Amygdala (tissue), 56 donors: Measurements from ENCODE around the gene SLC15A2.
A peak's percentile ranks its signal among the peaks of the same experiment; 100 is the strongest.
"Not testable (repeated sequence)": the region's sequence is repeated elsewhere in the genome, so short reads cannot be mapped to it uniquely, and the experiment has no call there.

ENCODE experiments used
- DNase-seq, 56 donors: peaks; one replicate each; lab custom pipeline; 2025; lab: John Stamatoyannopoulos, UW

Gene SLC15A2, protein sequence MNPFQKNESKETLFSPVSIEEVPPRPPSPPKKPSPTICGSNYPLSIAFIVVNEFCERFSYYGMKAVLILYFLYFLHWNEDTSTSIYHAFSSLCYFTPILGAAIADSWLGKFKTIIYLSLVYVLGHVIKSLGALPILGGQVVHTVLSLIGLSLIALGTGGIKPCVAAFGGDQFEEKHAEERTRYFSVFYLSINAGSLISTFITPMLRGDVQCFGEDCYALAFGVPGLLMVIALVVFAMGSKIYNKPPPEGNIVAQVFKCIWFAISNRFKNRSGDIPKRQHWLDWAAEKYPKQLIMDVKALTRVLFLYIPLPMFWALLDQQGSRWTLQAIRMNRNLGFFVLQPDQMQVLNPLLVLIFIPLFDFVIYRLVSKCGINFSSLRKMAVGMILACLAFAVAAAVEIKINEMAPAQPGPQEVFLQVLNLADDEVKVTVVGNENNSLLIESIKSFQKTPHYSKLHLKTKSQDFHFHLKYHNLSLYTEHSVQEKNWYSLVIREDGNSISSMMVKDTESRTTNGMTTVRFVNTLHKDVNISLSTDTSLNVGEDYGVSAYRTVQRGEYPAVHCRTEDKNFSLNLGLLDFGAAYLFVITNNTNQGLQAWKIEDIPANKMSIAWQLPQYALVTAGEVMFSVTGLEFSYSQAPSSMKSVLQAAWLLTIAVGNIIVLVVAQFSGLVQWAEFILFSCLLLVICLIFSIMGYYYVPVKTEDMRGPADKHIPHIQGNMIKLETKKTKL

DNA sequence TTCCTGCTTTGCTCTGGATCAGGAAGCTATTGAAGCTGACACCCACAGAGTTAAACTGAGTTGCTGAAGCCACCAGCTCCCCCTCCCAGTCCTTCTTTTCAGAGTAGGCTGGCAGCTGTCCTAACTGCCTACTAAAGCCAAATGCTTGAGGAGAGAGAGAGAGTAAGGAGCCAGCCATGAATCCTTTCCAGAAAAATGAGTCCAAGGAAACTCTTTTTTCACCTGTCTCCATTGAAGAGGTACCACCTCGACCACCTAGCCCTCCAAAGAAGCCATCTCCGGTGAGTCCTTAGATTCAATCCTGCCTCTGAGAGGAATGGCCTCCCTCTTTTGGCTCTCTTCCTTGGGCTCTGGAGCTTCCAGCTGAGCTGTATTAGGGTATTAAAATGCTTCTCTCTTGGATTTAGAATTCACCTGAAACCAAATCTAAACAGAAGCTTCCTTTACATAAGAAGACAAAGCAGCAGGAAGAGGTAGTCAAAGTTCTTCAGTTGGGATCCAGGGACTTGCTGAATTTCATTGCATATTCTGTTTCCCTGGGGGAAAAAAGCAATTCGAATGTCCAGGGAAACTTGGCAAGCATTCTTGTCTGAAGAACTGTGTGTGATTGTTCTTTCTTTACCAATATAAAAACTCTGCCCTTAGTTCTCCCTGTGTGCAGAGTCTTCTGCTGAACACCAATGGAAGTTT lies at the start of gene SLC15A2:
Gene SLC15A2, plus strand, starts transcription at position 101 of the 690 bp plus-strand sequence. Its CDS starts 76 bp downstream, at position 177.
- DNase-seq, result peak in 39 of 56 donors; percentile 2 to 66 (median 23)

DNA sequence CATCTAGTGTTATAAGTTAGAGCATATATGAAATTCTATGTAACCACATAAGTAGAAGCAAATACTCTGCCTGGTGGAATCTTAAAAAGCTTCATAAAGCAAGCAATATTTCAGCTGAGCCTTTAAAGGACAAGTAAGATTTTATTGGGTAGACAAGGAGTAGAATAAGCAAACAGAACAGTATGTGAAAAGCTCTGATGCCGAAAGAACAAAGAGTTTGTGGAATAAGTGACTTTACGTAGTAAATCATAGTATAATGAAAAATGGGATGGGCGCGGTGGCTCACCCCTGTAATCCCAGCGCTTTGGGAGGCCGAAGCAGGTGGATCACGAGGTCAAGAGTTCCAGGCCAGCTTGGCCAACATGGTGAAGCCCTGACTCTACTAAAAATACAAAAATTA lies 49.3 kb upstream of the SLC15A2 start:
- DNase-seq, result no peak

DNA sequence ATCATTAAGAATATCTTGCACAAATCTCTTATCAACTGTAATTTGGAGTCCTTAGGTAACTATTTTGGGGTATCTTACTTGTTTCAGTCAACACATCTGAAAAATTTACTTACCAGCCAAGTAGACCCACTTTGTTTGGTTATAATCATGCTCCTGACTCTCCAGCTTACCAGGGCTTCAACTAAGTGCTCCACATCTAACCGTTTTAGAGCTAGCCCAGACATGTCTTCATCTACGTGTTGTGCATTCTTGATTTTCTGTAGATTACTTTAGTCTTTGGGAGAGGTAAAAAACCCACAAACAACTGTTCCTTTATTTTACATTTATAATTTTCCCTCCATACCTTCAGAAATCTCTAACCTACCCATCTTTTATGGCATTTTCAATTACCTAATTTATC lies 41.9 kb upstream of the SLC15A2 start:
- DNase-seq, result no peak

DNA sequence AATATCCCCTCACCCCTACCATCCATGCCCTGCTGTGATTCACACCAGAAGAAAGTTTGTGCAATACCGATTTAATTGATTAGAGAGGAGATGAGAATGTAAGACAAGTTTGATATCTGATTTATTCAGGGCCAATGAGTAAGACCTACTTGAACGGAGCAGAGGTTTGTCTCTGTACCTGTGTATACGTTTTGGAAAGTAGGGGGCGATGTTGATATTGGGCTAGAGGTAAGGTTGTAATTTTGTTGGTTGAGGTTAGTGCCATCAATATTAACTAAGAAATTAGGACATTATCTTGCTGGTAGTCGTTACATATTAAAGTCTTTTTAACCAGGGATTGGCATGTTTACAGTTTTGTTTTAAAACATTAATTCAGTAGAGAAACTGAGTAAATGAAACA lies 38.6 kb upstream of the SLC15A2 start:
- DNase-seq, result no peak

DNA sequence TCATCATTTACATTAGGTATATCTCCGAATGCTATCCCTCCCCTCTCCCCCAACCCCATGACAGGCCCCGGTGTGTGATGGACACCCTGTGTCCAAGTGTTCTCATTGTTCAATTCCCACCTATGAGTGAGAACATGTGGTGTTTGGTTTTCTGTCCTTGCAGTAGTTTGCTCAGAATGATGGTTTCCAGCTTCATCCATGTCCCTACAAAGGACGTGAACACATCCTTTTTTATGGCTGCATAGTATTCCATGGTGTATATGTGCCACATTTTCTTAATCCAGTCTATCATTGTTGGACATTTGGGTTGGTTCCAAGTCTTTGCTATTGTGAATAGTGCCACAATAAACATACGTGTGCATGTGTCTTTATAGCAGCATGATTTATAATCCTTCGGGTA lies 36.4 kb upstream of the SLC15A2 start:
- not testable (repeated sequence) for DNase-seq

DNA sequence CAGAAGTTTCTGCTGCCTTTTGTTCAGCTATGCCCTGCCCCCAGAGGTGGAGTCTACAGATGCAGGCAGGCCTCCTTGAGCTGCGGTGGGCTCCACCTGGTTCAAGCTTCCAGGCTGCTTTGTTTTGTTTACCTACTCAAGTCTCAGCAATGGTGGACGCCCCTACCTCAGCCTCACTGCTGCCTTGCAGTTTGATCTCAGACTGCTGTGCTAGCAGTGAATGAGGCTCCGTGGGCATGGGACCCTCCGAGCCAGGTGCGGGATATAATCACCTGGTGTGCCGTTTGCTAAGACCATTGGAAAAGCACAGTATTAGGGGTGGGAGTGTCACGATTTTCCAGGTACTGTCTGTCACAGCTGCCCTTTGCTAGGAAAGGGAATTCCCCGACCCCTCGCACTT lies 31.0 kb upstream of the SLC15A2 start:
- DNase-seq, result not testable (repeated sequence)

DNA sequence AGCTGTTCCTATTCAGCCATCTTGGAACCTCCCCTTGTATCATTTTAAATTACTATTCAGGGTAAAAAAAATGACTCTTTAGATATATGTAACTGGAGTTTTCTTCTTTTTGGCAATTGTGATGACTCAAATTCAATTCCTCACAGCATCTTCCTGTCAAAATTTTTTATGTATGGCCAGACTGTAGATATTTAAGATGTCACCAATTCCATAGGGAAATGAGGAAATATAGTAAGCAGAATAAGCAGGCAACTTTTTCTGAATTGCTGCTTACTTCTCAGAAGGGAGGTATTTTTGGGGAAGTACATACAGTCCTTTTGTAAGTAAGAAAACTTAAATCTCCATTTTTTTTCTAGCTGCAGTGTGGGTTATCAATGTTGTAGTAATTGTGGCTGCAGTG lies 30.4 kb upstream of the SLC15A2 start:
- no peak for DNase-seq

DNA sequence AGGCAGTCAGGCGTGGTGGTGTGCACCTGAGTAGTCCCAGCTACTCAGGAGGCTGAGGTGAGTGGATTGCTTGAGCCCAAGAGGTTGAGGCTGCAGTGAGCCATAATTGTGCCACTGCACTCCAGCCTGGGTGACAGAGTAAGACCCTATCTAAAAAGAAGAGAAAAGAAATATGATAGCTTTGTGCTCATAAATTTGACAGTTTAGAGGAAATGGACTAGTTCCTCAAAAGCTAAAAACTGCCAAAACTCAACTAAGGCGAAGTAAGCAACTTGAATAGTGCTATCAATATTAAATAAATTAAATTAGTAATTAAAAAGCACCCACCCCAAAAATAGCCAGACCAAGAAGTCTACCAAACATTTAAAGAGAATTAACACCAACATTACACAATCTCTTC lies 24.5 kb upstream of the SLC15A2 start:
- no peak for DNase-seq

DNA sequence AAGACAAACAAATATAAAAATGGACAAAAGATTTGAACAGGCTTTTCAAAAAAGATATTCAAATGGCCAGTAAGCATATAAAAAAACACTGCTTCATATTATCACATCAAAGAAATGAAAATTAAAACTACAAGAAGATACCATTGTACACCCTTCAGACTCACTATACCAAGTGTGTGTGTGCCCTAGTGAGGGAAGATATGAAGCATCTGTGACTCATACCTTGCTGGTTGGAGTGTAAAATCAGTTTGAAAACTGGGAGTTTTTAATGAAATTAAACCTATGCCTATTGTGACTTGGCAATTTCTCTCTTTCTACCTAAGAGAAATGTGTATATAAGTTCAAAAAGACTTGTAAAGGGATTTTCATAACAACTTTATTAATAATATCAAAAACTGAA lies 23.5 kb upstream of the SLC15A2 start:
- DNase-seq, result no peak

DNA sequence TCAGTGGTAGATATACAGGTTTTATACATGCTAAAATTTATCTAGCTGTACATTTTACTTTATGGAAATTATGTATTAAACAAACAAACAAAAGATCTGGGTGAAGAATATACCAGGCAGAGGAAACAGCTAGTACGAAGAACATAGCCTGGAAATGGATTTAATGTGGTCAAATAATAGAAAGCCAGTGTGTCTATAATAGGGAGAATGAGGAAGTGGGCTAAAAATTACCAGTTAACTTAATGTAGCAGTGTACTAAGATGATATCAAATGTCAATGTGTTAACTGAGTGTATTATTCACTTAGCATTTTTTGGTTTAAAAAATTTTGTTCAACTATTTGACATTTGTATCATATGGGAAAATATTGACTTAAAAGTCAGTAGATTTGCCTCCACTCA lies 22.8 kb upstream of the SLC15A2 start:
- no peak for DNase-seq

DNA sequence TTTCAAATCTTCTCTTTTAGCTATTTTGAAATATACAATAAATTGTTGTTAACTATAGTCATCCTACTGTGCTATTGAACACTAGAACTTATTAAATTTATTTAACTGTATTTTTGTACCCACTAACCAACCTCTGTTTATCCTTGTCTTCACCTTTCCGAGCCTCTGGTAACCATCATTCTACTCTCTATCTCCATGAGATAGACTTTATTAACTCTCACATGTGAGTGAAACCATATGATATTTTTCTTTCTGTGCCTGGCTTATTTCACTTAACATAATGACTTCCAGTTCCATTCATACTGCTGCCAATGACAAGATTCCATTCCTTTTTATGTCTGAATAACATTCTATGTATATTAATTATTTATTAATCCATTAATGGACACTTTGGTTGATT lies 15.8 kb upstream of the SLC15A2 start:
- no peak for DNase-seq

DNA sequence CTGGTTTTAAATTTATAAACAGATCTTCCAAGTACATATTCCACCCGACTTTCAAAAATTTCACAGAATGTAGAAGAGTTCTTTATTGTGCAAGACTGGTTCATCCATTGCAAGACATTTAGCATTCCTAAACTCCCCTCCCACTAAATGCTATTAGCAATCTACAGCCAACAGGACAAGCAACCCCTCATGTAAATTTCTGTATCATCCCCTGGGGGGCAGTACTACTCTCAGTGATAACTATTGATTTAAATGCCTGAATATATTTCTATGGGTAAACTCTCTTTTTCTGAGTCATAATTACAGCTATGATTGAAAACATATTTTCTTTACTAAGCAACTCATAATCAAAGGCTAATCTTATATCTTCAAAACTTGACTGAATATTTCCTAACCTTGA lies 10.7 kb upstream of the SLC15A2 start:
- DNase-seq, result no peak

DNA sequence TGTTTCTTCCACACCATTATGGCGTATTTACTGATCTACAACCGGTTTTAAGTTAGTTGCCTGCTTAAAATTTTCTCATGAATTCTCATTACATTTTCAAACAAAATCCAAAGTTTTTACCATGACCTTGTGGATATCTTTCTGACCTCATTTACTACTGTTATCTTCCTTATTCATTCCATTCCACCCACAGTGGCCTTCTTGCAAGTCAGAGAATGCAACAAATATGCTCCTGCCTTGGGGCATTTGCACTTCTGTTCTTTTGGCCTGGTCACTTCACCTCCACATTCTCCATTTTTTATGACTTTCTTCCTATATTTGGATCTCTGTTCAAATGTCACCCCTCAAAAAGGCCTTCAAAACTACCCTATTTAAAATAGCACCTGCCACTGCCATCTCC lies 8.8 kb upstream of the SLC15A2 start:
- DNase-seq, result no peak

DNA sequence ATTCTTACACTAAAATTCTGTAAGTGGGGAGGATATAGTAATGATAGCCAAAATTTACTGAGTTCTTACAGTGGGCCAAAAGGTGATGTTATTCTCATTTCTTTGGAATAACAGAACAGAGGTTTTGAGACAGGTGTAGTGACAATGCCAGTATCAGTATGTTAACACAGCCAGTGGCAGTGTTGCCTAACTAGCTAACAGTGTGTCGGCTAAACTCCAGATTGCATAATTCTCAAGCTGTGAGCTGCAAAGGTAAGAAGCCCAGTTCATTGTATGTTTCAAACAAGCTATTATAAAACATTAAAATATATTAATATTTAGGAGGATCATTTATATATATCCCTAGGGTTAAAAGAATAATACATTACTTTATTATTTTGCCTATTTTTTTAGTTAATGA lies 920 bp downstream of the SLC15A2 start:
- DNase-seq, result no peak

DNA sequence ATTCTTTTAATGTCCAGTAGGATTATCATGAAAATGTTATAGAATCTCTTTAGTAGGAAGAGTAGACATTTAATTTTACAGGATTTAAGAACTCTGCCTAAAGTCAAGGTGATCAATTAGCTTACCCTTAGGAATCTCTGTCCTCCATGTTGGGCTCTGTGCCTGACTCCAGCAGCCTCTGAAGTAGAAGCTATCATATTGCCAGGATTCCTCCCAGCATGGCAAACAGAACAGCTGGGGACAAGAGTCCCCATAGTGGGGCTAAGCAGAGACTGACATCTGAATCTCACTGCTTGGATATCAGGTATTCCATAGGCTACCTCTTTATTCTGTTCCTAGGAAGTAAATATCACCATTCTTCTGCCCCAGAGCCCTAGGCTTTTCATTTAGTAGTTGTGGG lies 1.5 kb downstream of the SLC15A2 start:
- DNase-seq, result no peak

DNA sequence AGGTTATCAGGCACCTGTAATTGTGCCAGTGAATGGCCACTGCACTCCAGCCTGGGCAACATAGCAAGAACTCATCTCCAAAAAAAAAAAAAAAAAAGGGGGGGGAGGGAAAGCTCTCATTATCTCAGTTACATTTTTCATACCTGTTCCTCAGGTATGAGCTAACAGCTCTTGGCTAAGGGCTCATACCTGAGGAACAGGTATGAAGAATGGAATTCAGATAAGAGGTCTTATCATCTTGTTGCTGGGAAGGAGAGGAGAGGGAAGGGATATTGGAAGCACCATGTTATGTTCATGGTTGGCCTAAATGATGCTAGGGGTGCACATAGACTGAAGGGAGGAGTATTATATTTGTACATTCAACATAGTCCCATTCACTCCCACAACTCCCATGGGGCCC lies 2.6 kb downstream of the SLC15A2 start:
- no peak for DNase-seq

DNA sequence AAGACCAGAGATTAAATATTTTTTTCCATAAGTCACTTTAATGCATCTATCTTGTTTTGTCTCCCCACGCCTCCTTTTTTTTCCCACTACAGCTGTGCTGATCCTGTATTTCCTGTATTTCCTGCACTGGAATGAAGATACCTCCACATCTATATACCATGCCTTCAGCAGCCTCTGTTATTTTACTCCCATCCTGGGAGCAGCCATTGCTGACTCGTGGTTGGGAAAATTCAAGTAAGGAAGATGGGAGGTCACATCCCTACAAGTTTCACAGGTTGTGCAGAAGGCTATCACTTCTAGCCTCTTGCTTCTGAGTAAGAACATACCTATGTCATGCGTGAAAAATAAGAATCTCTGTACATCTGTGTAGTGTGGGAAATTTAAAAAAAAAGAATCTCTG lies 3.1 kb downstream of the SLC15A2 start:
- DNase-seq, result no peak

DNA sequence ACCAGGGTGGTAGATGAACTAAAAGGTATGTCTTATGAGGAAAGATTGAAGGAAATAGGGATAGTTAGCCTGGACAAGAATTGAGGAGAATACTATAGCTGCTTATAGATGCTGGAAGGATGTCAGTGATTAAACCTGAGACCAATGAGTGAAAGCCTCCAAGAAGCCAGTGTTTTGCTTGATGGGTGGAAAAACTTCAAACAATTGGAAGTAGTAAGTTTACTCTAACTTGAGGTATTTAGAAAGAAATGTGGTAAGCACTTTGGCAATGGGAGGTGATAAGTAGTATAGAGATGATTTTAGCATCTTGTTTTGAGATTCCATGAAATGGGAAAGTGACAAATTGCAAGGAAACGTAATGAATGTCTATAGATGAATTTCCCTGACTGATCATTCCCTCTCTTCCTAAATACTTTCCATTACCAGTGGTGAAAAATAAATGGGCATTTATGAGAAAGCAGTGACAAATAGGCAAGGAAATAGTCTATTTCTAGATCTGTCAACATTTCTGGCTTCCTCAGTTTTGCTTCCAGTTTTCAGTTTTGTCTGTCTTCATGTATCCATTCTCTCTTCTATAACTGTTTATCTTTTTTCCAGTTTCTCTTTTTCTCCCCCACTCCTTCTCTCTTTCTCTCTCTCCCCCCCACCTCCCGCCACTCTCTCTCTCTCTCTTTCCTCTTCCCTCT lies 19.2 kb downstream of the SLC15A2 start:
- no peak for DNase-seq

DNA sequence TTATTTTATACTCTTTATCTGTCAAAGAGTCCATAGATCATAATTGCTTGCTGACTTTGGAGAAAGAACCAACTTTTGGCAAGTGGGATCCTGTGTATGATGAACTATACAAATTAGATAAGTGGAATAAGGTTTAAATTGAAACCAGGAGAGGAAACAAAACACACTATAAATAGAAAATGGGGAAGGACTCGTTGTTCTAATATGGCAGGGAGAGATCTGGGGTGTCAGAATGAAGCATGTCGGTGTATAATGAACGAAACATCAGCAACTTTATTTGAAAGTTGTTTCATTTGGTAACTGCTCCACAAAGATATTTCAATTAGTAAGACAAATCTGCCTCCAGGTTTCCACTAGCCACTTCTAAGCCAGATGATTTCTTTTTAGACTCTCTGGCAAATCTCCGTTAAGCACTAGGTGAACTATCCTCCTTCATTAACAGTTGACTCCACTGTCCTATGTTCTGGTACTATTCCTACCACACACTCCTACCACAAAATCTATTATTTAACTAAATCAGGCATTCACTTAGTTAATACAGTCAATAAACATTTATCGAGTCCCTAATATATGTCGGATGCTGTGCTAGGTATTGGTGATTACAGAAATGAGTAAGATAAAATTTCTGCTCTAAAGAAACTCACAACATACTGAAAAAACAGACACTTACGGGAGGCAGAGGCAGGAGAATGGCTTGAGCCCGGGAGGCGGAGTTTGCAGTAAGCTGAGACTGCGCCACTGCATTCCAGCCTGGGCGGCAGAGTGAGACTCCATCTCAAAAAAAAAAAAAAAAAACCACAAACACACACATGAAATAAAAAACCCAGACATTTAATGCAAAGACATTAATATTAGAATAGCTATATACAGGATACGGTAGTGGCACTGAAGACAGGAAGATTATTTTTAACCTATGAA lies 20.1 kb downstream of the SLC15A2 start:
- no peak for DNase-seq

DNA sequence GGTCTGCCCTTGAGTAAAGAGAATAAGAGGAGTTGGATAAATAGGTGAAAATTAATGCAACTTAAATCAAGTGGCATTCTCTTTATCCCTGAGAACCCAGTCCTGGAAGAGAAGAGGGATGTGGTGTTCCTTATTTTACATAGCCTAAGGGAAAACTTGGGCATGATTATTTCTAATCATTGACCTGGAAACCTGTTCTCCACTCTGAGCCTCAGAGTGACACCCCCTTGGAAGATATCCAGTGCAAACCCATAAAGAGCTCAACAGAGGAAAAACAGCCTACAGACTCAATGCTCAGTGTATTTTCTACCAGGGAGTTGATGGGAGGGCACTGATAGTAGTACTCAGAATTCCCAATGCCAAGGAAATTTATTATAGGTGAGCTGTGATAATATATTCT lies 22.0 kb downstream of the SLC15A2 start:
- peak in 3 of 56 donors; percentile 4 to 40 (median 5) for DNase-seq
